SJCRH30 (cell line): ENCODE results near the gene FNTB. TPM values are rescaled to one million over a fixed set of nuclear protein-coding genes. Genes with fewer than 3 reads are reported as not detected.

Experiments used
- DNase-seq, 2 experiments: peaks; one replicate each; pipeline ENCODE4 v3.0.0-alpha.2; 2015 to 2020
- H3K27ac ChIP-seq: fragments of 250-450 bp; sonication (Bioruptor Pico); 2 replicates; pipeline ENCODE4 v1.5.1; 2020; ENCODE audit warnings: mild to moderate bottlenecking, moderate library complexity
- H3K27me3 ChIP-seq: fragments of 250-450 bp; sonication (Bioruptor Pico); 2 replicates; pipeline ENCODE4 v1.5.1; 2020; ENCODE audit warnings: mild to moderate bottlenecking, moderate library complexity
- H3K36me3 ChIP-seq: fragments of 250-450 bp; sonication (Bioruptor Pico); 2 replicates; pipeline ENCODE4 v1.5.1; 2020; ENCODE audit warnings: mild to moderate bottlenecking, moderate library complexity
- H3K4me1 ChIP-seq: fragments of 250-450 bp; sonication (Bioruptor Pico); 2 replicates; pipeline ENCODE4 v1.5.1; 2020; ENCODE audit warnings: mild to moderate bottlenecking, moderate library complexity
- H3K4me3 ChIP-seq: fragments of 250-450 bp; sonication (Bioruptor Pico); 2 replicates; pipeline ENCODE4 v1.5.1; 2020; ENCODE audit warnings: mild to moderate bottlenecking, moderate library complexity
- H3K9me3 ChIP-seq: fragments of 250-450 bp; sonication (Bioruptor Pico); replicated peaks from 2 replicates; pipeline ENCODE4 v1.5.1; 2020; ENCODE audit warnings: mild to moderate bottlenecking, moderate library complexity
- total RNA-seq: library from RNA; depleted of rRNA; stranded (reverse); fragments of >200 nt; shearing (Covaris generic); gene quantifications from 2 replicates; pipeline ENCODE4 v1.2.3, GENCODE V29; 2014; rRNA removed

The FNTB gene
- total RNA-seq, 1 experiment from 2014 or later: 14.4 TPM

GRCh38 chr14:65102441-65103149, 115.9 kb downstream of the FNTB start, which contains the start of gene MAX:
Gene MAX (minus strand): TSS chr14:65102517. CDS start chr14:65102339, 178 bp downstream.
- Histone ChIP-seq H3K36me3 (no peaks in the 10 kb centered on the region; the same call in 1 of the 2 replicates), H3K4me1 (no peaks in the 10 kb centered on the region), H3K4me3 (peak within 1 kb of the TSS; percentile 99), H3K27ac (peak within 1 kb of the TSS; percentile 41), H3K9me3 (no peaks in the 10 kb centered on the region), H3K27me3 (no peaks in the 10 kb centered on the region)
- peak; percentile 96 for DNase-seq

DNA sequence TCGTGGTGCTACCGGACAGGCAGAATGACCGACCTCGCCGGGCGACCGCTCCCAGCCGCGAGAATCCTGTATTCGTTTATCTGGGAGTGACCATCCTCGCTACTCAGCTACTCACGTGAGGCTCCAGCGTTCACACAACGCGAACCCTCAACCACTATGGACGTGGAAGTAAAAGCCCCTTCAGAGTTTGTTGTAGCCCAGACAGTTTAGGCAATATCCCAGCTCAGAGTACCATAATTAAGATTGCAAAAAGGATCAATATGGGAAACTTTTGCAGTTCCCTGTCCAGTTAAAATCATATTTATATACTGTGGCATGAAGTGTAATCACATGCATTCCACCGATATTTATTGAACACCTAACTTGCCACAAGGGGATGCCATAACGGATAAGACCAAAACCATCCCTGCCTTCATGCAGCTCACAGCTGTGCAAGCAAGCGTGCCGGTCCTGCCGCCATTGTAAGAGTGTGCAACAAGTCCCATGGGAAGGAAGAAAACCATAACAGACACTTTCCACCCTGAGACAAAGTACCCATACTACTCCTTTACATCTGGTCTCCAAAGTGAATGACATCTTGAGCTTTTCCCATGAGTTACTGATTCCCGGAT, 116.6 kb downstream of the FNTB start:
- H3K27me3 ChIP-seq: no peaks in the 10 kb centered on the region
- no peaks in the 10 kb centered on the region for H3K9me3 ChIP-seq
- H3K27ac ChIP-seq: peak overlapping the region; percentile 23
- peak overlapping the region; percentile 99 for H3K4me3 ChIP-seq
- no peaks in the 10 kb centered on the region for H3K4me1 ChIP-seq
- DNase-seq: peak; percentile 24 to 38
- H3K36me3 ChIP-seq: no peaks in the 10 kb centered on the region; the same call in 1 of the 2 replicates

GRCh38 chr14:65104791-65105190, 118.1 kb downstream of the FNTB start:
- Histone ChIP-seq H3K27me3 (no peaks in the 10 kb centered on the region), H3K36me3 (no peaks in the 10 kb centered on the region), H3K27ac (no peak overlapping the region), H3K9me3 (no peaks in the 10 kb centered on the region), H3K4me1 (no peaks in the 10 kb centered on the region), H3K4me3 (no peak overlapping the region)
- no peak for DNase-seq

DNA sequence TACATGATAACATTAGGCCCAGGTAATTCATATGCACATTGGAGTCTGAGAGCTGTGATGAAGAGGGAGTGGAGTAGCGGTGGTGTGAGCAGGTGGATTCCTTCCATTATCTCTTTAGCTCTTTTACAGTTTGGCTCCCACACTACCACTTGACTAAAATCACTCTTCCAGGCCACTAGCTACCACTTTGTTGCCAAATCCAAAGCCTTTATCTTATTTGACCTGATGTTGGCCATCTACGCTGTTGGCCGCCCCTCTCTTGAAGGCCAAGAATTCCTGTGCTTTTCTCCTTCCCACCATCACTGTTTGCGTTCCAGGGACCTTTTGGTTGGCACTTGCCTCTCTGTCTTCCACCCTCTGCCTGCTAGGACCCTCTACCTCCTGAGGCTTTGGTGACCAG, 119.6 kb downstream of the FNTB start:
- no peak overlapping the region for H3K4me3 ChIP-seq
- H3K9me3 ChIP-seq: no peaks in the 10 kb centered on the region

GRCh38 chr14:65106736-65107135, 120.0 kb downstream of the FNTB start:
- Histone ChIP-seq H3K27me3 (no peaks in the 10 kb centered on the region), H3K9me3 (no peaks in the 10 kb centered on the region), H3K4me3 (no peak overlapping the region)

More for the DNA sequence above, 119.6 kb downstream of the FNTB start:
- Histone ChIP-seq H3K4me1 (no peaks in the 10 kb centered on the region), H3K27ac (no peak overlapping the region), H3K27me3 (no peaks in the 10 kb centered on the region), H3K36me3 (no peaks in the 10 kb centered on the region)
- no peak for DNase-seq

GRCh38 chr14:65107200-65107599, 120.5 kb downstream of the FNTB start:
- H3K4me3 ChIP-seq: no peak overlapping the region
- DNase-seq: no peak
- H3K4me1 ChIP-seq: no peaks in the 10 kb centered on the region
- H3K27me3 ChIP-seq: no peaks in the 10 kb centered on the region
- no peaks in the 10 kb centered on the region for H3K9me3 ChIP-seq
- no peak overlapping the region for H3K27ac ChIP-seq
- no peaks in the 10 kb centered on the region for H3K36me3 ChIP-seq

More at GRCh38 chr14:65106736-65107135, 120.0 kb downstream of the FNTB start:
- H3K4me1 ChIP-seq: no peaks in the 10 kb centered on the region
- no peaks in the 10 kb centered on the region for H3K36me3 ChIP-seq
- no peak for DNase-seq
- no peak overlapping the region for H3K27ac ChIP-seq

DNA sequence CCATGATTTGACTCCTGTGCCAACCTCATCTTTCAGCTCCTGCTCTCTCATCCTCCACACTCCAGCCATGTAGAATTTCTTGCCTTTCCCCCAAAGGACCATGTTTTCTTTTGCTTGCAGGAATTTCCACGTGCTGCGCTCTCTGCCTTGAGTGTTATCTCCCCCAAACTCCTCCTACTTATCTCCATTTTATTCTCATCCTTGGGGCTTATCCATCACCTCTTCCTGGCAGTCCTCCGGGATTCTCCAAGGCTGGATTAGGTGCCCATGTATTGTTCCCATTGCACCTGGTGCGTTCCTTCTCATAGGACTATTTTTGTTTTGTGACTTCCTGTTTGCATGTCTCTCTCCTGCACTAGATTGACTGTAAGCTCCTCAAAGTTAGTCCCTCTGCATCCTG, 122.7 kb downstream of the FNTB start:
- H3K4me3 ChIP-seq: no peak overlapping the region
- H3K4me1 ChIP-seq: no peaks in the 10 kb centered on the region
- no peaks in the 10 kb centered on the region for H3K36me3 ChIP-seq
- H3K9me3 ChIP-seq: no peaks in the 10 kb centered on the region
- no peak overlapping the region for H3K27ac ChIP-seq
- DNase-seq: no peak
- H3K27me3 ChIP-seq: no peaks in the 10 kb centered on the region

- DNase-seq: no peak
- Histone ChIP-seq H3K9me3 (no peaks in the 10 kb centered on the region), H3K36me3 (no peaks in the 10 kb centered on the region), H3K27me3 (no peaks in the 10 kb centered on the region), H3K27ac (no peak overlapping the region), H3K4me1 (no peaks in the 10 kb centered on the region), H3K4me3 (no peak overlapping the region)
These were observed 123.8 kb downstream of the FNTB start for GRCh38 chr14:65110525-65110924.

Other genes starting within 250 kb of the FNTB start
- 1.4 TPM in 2 replicates for gene SPTB, start 107.0 kb upstream of the FNTB start, total RNA-seq
- 33.1 and 33.3 TPM in 2 replicates for gene CHURC1, start 72.4 kb upstream of the FNTB start, total RNA-seq
- gene GPX2, start 44.1 kb upstream of the FNTB start, total RNA-seq: not detected in 2 replicates
- 17.6 and 21.6 TPM in 2 replicates for gene RAB15, start 14.6 kb upstream of the FNTB start, total RNA-seq
- 37.4 and 41.8 TPM in 2 replicates for gene MAX, start 115.6 kb downstream of the FNTB start, total RNA-seq